Ascending aorta (tissue), 2 donors: ENCODE results near the gene CMIP. TPM values are rescaled to one million over a fixed set of nuclear protein-coding genes. Genes with fewer than 3 reads are reported as not detected.

ENCODE experiments used
- DNase-seq, 2 donors: peaks; one replicate each; pipeline ENCODE4 v3.0.0-alpha.2; 2019; ENCODE audit warnings: low spot score in 2 of 2
- H3K27ac ChIP-seq, 2 donors: fragments of 200-600 bp; sonication (generic); one replicate each; pipeline ENCODE4 v1.5.1; 2016 to 2017; ENCODE audit warnings: mild to moderate bottlenecking in 1 of 2
- H3K27me3 ChIP-seq: fragments of 200-600 bp; sonication (generic); one replicate; pipeline ENCODE4 v1.5.1; 2017
- H3K36me3 ChIP-seq, 2 donors: fragments of 200-600 bp; sonication (generic); one replicate each; pipeline ENCODE4 v1.5.1; 2016
- H3K4me1 ChIP-seq, 2 donors: fragments of 200-600 bp; sonication (generic); one replicate each; pipeline ENCODE4 v1.5.1; 2016 to 2017; ENCODE audit warnings: mild to moderate bottlenecking in 1 of 2
- H3K4me3 ChIP-seq, 2 donors: fragments of 200-600 bp; sonication (generic); one replicate each; pipeline ENCODE4 v1.5.1; 2016 to 2017; ENCODE audit warnings: mild to moderate bottlenecking in 1 of 2
- H3K9me3 ChIP-seq, 2 donors: fragments of 200-600 bp; sonication (generic); one replicate each; pipeline ENCODE4 v1.5.1; 2016
- CTCF ChIP-seq, 3 experiments: fragments of 200-600 bp in 2 of 3; fragments of 450-650 bp in 1 of 3; sonication (generic) in 2 of 3; IDR thresholded peaks; one replicate each; pipeline ENCODE4 v1.5.1; 2016 to 2019; ENCODE audit warnings: antibody characterized with exemption in 3 of 3, mild to moderate bottlenecking in 1 of 3, moderate library complexity in 1 of 3
- intact Hi-C: fragments of 100-400 bp; cut with DNase I; formaldehyde crosslinking; loops from one replicate; pipeline ENCODE4 v1.15.1; 2023
- total RNA-seq: library from RNA; depleted of rRNA; stranded (reverse); fragments of >200 nt; gene quantifications from one replicate; pipeline ENCODE4 v1.1.0, GENCODE V29; 2016

The CMIP gene
- total RNA-seq, 1 donor from 2014 or later, result 110 TPM

GRCh38 chr16:81630635-81631031 is 186.0 kb downstream of the CMIP start:
- H3K27me3 ChIP-seq, result no peaks in the 10 kb centered on the region
- no peak overlapping the region for H3K4me3 ChIP-seq
- no peak for DNase-seq
- H3K27ac ChIP-seq, result no peak overlapping the region
- no peaks in the 10 kb centered on the region for H3K9me3 ChIP-seq
- no peak for TF ChIP-seq CTCF (IDR thresholded peaks at IDR 0.05)
- H3K36me3 ChIP-seq, result no peaks in the 10 kb centered on the region
- peaks cover 0 to 4% of the 10 kb centered on the region in 2 donors for H3K4me1 ChIP-seq
- intact Hi-C loops, result no loop called here

GRCh38 chr16:81632392-81633146 is 188.0 kb downstream of the CMIP start:
- Histone ChIP-seq H3K4me1 (no peaks in the 10 kb centered on the region), H3K27me3 (no peaks in the 10 kb centered on the region), H3K27ac (no peak overlapping the region), H3K4me3 (no peak overlapping the region), H3K36me3 (no peaks in the 10 kb centered on the region), H3K9me3 (no peaks in the 10 kb centered on the region)
- TF ChIP-seq CTCF (IDR thresholded peaks at IDR 0.05), result no peak
- intact Hi-C loops, result no loop called here
- peak; percentile 50 to 69 for DNase-seq

DNA sequence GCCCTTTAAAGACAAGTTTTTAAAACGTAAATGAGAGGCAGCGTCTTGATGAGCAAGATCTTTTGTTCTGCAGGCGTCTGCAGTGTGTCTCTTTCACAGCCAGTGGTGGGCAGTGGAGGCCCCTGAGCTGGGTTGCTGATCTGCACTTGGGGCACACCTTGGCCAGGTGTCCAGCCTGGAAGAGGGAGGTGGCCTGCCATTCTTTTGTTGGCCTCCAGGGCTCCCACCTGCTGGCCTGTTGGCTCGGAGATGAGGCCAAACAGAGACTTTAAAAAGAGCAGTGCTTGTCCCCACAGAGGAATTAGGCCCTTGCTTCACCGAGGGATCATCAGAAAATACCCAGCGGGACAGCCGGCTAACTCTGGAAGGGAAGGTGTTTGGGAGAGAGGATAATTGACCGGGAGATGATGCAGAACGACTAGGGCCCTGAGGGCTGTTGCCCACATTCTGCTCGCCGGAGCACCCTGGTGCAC is 188.6 kb downstream of the CMIP start:
- no peak for DNase-seq
- Histone ChIP-seq H3K4me1 (no peaks in the 10 kb centered on the region), H3K27me3 (no peaks in the 10 kb centered on the region), H3K36me3 (no peaks in the 10 kb centered on the region), H3K27ac (no peak overlapping the region), H3K4me3 (no peak overlapping the region), H3K9me3 (no peaks in the 10 kb centered on the region)
- no peak for TF ChIP-seq CTCF (IDR thresholded peaks at IDR 0.05)
- intact Hi-C loops, result no loop called here

- no peaks in the 10 kb centered on the region for H3K4me1 ChIP-seq
- H3K36me3 ChIP-seq, result no peaks in the 10 kb centered on the region
- H3K27me3 ChIP-seq, result no peaks in the 10 kb centered on the region
- H3K4me3 ChIP-seq, result no peak overlapping the region
- H3K9me3 ChIP-seq, result no peaks in the 10 kb centered on the region
- no peak for TF ChIP-seq CTCF (IDR thresholded peaks at IDR 0.05)
- intact Hi-C loops, result no loop called here
- DNase-seq, result no peak
- H3K27ac ChIP-seq, result no peak overlapping the region
Observed at GRCh38 chr16:81633680-81634379, 189.2 kb downstream of the CMIP start.

DNA sequence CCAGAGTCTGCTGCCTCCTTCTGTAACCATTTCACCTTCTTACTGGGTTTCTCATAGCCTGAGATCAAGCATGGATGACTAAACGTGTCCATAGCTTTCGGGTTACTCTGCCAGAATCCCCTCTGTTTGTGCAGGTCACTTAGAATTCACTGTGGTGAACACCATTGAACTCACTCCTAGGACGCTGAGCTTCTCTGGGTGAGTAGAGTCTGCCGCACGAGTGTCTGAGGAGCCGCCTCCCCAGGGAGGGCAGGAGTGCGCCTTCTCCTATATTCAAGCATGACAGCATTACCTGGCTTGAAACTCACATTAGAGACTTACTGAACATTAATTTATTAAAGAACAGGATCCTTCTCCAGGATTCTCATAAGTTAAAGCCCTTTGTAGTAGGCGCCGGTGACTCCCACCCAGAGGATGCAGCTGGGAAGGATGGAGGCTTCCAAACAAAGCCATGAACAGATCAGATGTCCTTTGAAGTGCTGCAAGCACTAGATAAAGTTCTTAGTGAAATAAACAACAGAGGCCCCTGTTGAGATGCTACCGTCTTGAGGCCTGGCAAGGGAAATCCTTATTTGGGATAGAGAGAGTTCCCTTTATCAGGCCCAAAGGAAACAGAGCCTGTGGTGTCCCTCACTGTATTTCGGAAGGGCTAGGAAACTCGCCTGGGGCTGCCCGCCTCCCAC is 189.9 kb downstream of the CMIP start:
- Histone ChIP-seq H3K36me3 (no peaks in the 10 kb centered on the region), H3K4me3 (no peak overlapping the region), H3K27ac (no peak overlapping the region), H3K9me3 (no peaks in the 10 kb centered on the region), H3K27me3 (no peaks in the 10 kb centered on the region), H3K4me1 (no peaks in the 10 kb centered on the region)
- intact Hi-C loops, result no loop called here
- DNase-seq, result no peak
- no peak for TF ChIP-seq CTCF (IDR thresholded peaks at IDR 0.05)
